GM12878 (cell line): ENCODE results near the gene SIRT3. TPM values are rescaled to one million over a fixed set of nuclear protein-coding genes. Genes with fewer than 3 reads are reported as not detected.

Experiments
- ATAC-seq: fragments of 200-7000 bp; cut with Tn5 transposase; 3 replicates; pipeline ENCODE4 v1.9.1; 2020; ENCODE audit warnings: mild to moderate bottlenecking, moderate library complexity
- BruUV-seq: library from RNA; stranded (reverse); fragments of 400-500 nt; replicated peaks from 2 replicates; lab custom pipeline; 2021; lab: Mats Ljungman, UMichigan
- CTCF ChIA-PET: fragments of 300-600 bp; sonication (Branson Sonifier 250); formaldehyde crosslinking; extraction: SDS; loops from one replicate; lab custom pipeline; 2021; ENCODE audit warnings: inconsistent platforms; lab: Yijun Ruan, JAX
- POLR2A ChIA-PET: fragments of 350-600 bp; formaldehyde crosslinking; extraction: SDS; loops from one replicate; lab custom pipeline; 2021; ENCODE audit warnings: inconsistent platforms; lab: Charles Lee
- RAD21 ChIA-PET: fragments of 300-600 bp; sonication (Branson Sonifier 250); formaldehyde crosslinking; loops from one replicate; lab custom pipeline; 2023; ENCODE audit warnings: antibody characterized with exemption; ENCODE audit not compliant: unreplicated experiment; lab: Charles Lee
- SMC1A ChIA-PET: fragments of 300-600 bp; sonication (Branson Sonifier 250); formaldehyde crosslinking; loops from one replicate; lab custom pipeline; 2023; ENCODE audit not compliant: unreplicated experiment, uncharacterized antibody; lab: Charles Lee
- DNase-seq: peaks from one replicate; pipeline ENCODE4 v3.0.0-alpha.2; 2011; ENCODE audit warnings: low read depth, low spot score
- FAIRE-seq: peaks from 3 replicates; lab custom pipeline; 2011; peaks lifted over from hg19 to GRCh38; lab: Jason Lieb, UNC
- H2AFZ ChIP-seq: 2 replicates; pipeline ENCODE4 v1.6.0; 2011; ENCODE audit warnings: low read depth, low read length, control low read depth; ENCODE audit not compliant: control insufficient read depth
- H3K27ac ChIP-seq: 2 replicates; pipeline ENCODE4 v1.5.1; 2011; ENCODE audit warnings: control low read depth; ENCODE audit not compliant: control insufficient read depth, insufficient read depth
- H3K27me3 ChIP-seq, 2 experiments: replicated peaks in 1 of 2; 2 replicates each; pipeline versions ENCODE4 v1.6.0 to v1.6.1; 2011; ENCODE audit warnings: low read length in 1 of 2; ENCODE audit not compliant: control insufficient read depth in 2 of 2, insufficient read depth in 2 of 2
- H3K36me3 ChIP-seq, 2 experiments: 2 replicates each; pipeline ENCODE4 v1.5.1; 2011; ENCODE audit warnings: low read length in 1 of 2; ENCODE audit not compliant: control insufficient read depth in 2 of 2, insufficient read depth in 2 of 2
- H3K4me1 ChIP-seq: 2 replicates; pipeline ENCODE4 v1.6.1; 2011; ENCODE audit warnings: mild to moderate bottlenecking, low read length, moderate library complexity, mixed read lengths; ENCODE audit not compliant: control insufficient read depth, insufficient read depth
- H3K4me2 ChIP-seq: 2 replicates; pipeline ENCODE4 v1.6.0; 2011; ENCODE audit warnings: control low read depth; ENCODE audit not compliant: control insufficient read depth, insufficient read depth
- H3K4me3 ChIP-seq: fragments of 200-600 bp; sonication (generic); 2 replicates; pipeline ENCODE4 v1.5.1; 2016
- H3K79me2 ChIP-seq: 2 replicates; pipeline ENCODE4 v1.6.0; 2011; ENCODE audit warnings: low read length; ENCODE audit not compliant: control insufficient read depth, insufficient read depth
- H3K9ac ChIP-seq: 2 replicates; pipeline ENCODE4 v1.8.0; 2011; ENCODE audit warnings: low read length, control low read depth, mixed read lengths; ENCODE audit not compliant: control insufficient read depth, insufficient read depth
- H3K9me3 ChIP-seq: replicated peaks from 3 replicates; pipeline ENCODE4 v1.5.1; 2011; ENCODE audit warnings: mild to moderate bottlenecking, low read length; ENCODE audit not compliant: control insufficient read depth, insufficient read depth
- H4K20me1 ChIP-seq: 2 replicates; pipeline ENCODE4 v1.6.0; 2011; ENCODE audit not compliant: control insufficient read depth, insufficient read depth
- EED ChIP-seq: sonication (generic); IDR thresholded peaks from 2 replicates; pipeline ENCODE4 v1.6.1; 2016; ENCODE audit warnings: antibody characterized with exemption, low read depth
- EP300 ChIP-seq, 2 experiments: fragments of 150-350 bp in 1 of 2; IDR thresholded peaks; 2 replicates each; pipeline ENCODE4 v1.6.1; 2011 to 2012; ENCODE audit warnings: low read depth in 2 of 2, low read length in 2 of 2, borderline replicate concordance in 1 of 2, improper control_type of control experiment in 1 of 2, inconsistent platforms in 1 of 2; ENCODE audit not compliant: control insufficient read depth in 1 of 2
- IRF4 ChIP-seq: IDR thresholded peaks from 2 replicates; pipeline ENCODE4 v1.6.1; 2011; ENCODE audit warnings: low read depth, low read length
- MXI1 ChIP-seq: fragments of 150-350 bp; IDR thresholded peaks from 2 replicates; pipeline ENCODE4 v1.6.1; 2011; ENCODE audit warnings: low read depth, mild to moderate bottlenecking, inconsistent platforms, low read length, improper control_type of control experiment
- MYB ChIP-seq: fragments of 150-350 bp; IDR thresholded peaks from 2 replicates; pipeline ENCODE4 v1.6.1; 2014; ENCODE audit warnings: mild to moderate bottlenecking, low read depth, low read length, borderline replicate concordance
- PML ChIP-seq: IDR thresholded peaks from 2 replicates; pipeline ENCODE4 v1.6.1; 2012; ENCODE audit warnings: low read length, inconsistent platforms
- SMARCA5 ChIP-seq: fragments of 450-650 bp; IDR thresholded peaks from 2 replicates; pipeline ENCODE4 v1.6.1; 2017; ENCODE audit warnings: mild to moderate bottlenecking
- YBX1 ChIP-seq: fragments of 450-650 bp; IDR thresholded peaks from 2 replicates; pipeline ENCODE4 v1.6.1; 2016; ENCODE audit warnings: antibody characterized with exemption
- WGBS: methylation state at CpG from one replicate; pipeline ENCODE4 v1.1.6; 2016; ENCODE audit warnings: low lambda C conversion rate; ENCODE audit not compliant: insufficient replicate concordance, insufficient coverage; ENCODE audit errors: missing lambda C conversion rate; 5-methylcytosine and 5-hydroxymethylcytosine counted together
- in situ Hi-C: fragments of 300-500 bp; cut with MboI; formaldehyde crosslinking; loops from 9 replicates; pipeline ENCODE4 v1.14.3; 2018; ENCODE audit warnings: mixed read lengths
- intact Hi-C: fragments of 100-400 bp; cut with micrococcal nuclease; formaldehyde crosslinking; loops from one replicate; pipeline ENCODE4 v1.14.2; 2022; ENCODE audit not compliant: unreplicated experiment
- polyA plus RNA-seq, 11 experiments: library from polyadenylated mRNA; depleted of rRNA in 4 of 11; unstranded in 6 of 11; stranded (reverse) in 5 of 11; fragments of >200 nt; fragmentation: Nextera tagmentation in 4 of 11; fragmentation: Illumina TruSeq in 1 of 11; extraction: Ambion mirVana in 4 of 11; extraction: Trizol in 1 of 11; gene quantifications; 1 replicate in 1 of 11; 2 replicates in 10 of 11; pipeline versions ENCODE4 v1.2.1 to v1.2.3, GENCODE V29; 2011 to 2016; ENCODE audit warnings: inconsistent platforms in 2 of 11, missing spikeins in 2 of 11, low read depth in 1 of 11
- total RNA-seq, 4 experiments: library from RNA; depleted of rRNA in 3 of 4; stranded (reverse); fragments of >200 nt in 3 of 4; fragmentation: Illumina TruSeq in 1 of 4; extraction: Trizol in 1 of 4; gene quantifications; 2 replicates each; pipeline versions ENCODE4 v1.2.1 to v1.2.3, GENCODE V29; 2013 to 2021
- TF ChIP-seq, protein P1 (sequence below): IDR thresholded peaks from 2 replicates; pipeline ENCODE4 v1.6.1; 2011; ENCODE audit warnings: low read depth, low read length, improper control_type of control experiment, borderline replicate concordance
- TF ChIP-seq, protein P2 (sequence below): fragments of 450-650 bp; IDR thresholded peaks from 2 replicates; pipeline ENCODE4 v1.6.1; 2016; ENCODE audit warnings: mild to moderate bottlenecking
- TF ChIP-seq, protein P3 (sequence below): fragments of 450-650 bp; IDR thresholded peaks from 2 replicates; pipeline ENCODE4 v1.6.1; 2017; ENCODE audit warnings: mild to moderate bottlenecking, moderate library complexity

SIRT3 gene
- total and polyA plus RNA-seq, 10 of the 15 experiments (the other 5 are each of a cell fraction or from before 2014, with no cell fraction given) = 0.90 to 23.2 (median 12.6) TPM

DNA sequence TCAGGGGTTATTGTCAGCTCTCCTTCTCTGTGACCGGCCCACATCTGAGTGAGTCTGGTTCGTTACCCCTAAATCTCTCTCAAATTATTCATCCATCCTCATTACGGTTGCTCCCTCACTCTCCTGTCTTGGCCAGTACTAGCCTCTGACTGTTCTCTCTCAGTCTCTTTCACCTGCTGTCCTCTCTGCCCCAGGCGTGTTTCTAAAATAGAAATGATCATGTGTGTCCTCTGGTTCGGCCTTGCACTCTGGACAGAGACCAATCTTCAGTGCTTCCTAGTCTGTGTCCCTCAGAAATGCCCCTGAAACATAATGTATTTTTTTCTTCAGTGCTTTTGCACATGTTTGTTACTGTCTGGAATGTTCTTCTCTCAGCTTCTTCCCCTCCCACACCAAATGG, 5.5 kb upstream of the SIRT3 start:
- no TSS peak for BruUV-seq
- Histone ChIP-seq H3K27me3 (no peaks in the 10 kb centered on the region), H3K36me3 (peaks cover 10 to 38% of the 10 kb centered on the region in 2 experiments), H3K4me1 (no peaks in the 10 kb centered on the region), H3K9ac (no peak overlapping the region), H3K79me2 (peaks cover 34% of the 10 kb centered on the region), H3K27ac (no peak overlapping the region), H4K20me1 (no peaks in the 10 kb centered on the region), H3K4me3 (no peak overlapping the region), H3K4me2 (no peak overlapping the region), H3K9me3 (no peaks in the 10 kb centered on the region), H2AFZ (no peak overlapping the region)
- CTCF ChIA-PET = interaction anchor here (1.7 to 1.8 kb wide), 2 partner anchors 9 to 15 kb away, joined by 5 to 9 read pairs; no protein-coding TSS in a partner anchor
- WGBS = 97% methylated on average over 5 of the region's 5 CpGs
- intact Hi-C loops (no loop called here), in situ Hi-C loops (no loop called here)
- POLR2A ChIA-PET = no interaction called here
- DNase-seq (no peak), FAIRE-seq (no peak), ATAC-seq (no peak)
- SMC1A ChIA-PET = interaction anchor here (1.8 kb wide), 1 partner anchor 9 kb away, joined by 7 read pairs; no protein-coding TSS in a partner anchor
- TF ChIP-seq SMARCA5 = no peak
- TF ChIP-seq, protein P1, sequence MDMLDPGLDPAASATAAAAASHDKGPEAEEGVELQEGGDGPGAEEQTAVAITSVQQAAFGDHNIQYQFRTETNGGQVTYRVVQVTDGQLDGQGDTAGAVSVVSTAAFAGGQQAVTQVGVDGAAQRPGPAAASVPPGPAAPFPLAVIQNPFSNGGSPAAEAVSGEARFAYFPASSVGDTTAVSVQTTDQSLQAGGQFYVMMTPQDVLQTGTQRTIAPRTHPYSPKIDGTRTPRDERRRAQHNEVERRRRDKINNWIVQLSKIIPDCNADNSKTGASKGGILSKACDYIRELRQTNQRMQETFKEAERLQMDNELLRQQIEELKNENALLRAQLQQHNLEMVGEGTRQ = no peak
- no peak for TF ChIP-seq PML
- TF ChIP-seq MXI1 = no peak
- RAD21 ChIA-PET = interaction anchor here (1.7 kb wide), 1 partner anchor 9 kb away, joined by 5 read pairs; no protein-coding TSS in a partner anchor

DNA sequence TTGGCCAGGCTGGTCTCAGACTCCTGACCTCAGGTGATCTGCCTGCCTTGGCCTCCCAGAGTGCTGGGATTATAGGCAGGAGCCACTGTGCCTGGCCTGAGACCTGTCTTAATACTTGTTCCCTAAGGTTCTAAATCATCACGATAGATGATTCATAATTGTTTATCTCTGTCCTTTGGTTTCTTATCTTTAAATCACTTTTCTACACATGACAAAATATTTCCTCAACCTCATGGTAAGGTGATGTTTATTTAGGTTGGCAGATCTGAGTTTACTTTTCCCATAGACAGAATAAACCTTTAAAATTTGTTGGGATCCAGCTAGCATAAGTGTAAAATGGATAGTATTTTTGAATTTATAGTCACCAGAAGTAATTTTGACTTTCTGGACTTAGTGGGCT, 4.2 kb upstream of the SIRT3 start:
- ChIA-PET SMC1A (interaction anchor here (3.8 kb wide), 1 partner anchor 10 kb away, joined by 38 read pairs; no protein-coding TSS in a partner anchor), POLR2A (interaction anchor here (1.9 kb wide), 1 partner anchor 33 kb away, joined by 6 read pairs; the partner anchor contains the start of genes BET1L and RIC8A), CTCF (interaction anchor here (2.8 kb wide), 1 partner anchor 10 kb away, joined by 14 read pairs; no protein-coding TSS in a partner anchor), RAD21 (no interaction called here)
- intact Hi-C loops = no loop called here
- ATAC-seq (no peak), FAIRE-seq (no peak), DNase-seq (no peak)
- Histone ChIP-seq H3K27me3 (no peaks in the 10 kb centered on the region), H2AFZ (no peak overlapping the region), H3K4me2 (no peak overlapping the region), H3K9ac (no peak overlapping the region), H3K9me3 (no peaks in the 10 kb centered on the region), H3K79me2 (peaks cover 40% of the 10 kb centered on the region), H4K20me1 (no peaks in the 10 kb centered on the region), H3K36me3 (peaks cover 6 to 28% of the 10 kb centered on the region in 2 experiments), H3K4me3 (no peak overlapping the region), H3K4me1 (no peaks in the 10 kb centered on the region), H3K27ac (no peak overlapping the region)
- no TSS peak for BruUV-seq
- WGBS = 93% methylated on average over 1 of the region's 1 CpG
- in situ Hi-C loops = no loop called here
- no peak for TF ChIP-seq EED
- TF ChIP-seq YBX1 = no peak
- TF ChIP-seq, protein P2, sequence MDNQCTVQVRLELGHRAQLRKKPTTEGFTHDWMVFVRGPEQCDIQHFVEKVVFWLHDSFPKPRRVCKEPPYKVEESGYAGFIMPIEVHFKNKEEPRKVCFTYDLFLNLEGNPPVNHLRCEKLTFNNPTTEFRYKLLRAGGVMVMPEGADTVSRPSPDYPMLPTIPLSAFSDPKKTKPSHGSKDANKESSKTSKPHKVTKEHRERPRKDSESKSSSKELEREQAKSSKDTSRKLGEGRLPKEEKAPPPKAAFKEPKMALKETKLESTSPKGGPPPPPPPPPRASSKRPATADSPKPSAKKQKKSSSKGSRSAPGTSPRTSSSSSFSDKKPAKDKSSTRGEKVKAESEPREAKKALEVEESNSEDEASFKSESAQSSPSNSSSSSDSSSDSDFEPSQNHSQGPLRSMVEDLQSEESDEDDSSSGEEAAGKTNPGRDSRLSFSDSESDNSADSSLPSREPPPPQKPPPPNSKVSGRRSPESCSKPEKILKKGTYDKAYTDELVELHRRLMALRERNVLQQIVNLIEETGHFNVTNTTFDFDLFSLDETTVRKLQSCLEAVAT = no peak
- TF ChIP-seq, protein P3, sequence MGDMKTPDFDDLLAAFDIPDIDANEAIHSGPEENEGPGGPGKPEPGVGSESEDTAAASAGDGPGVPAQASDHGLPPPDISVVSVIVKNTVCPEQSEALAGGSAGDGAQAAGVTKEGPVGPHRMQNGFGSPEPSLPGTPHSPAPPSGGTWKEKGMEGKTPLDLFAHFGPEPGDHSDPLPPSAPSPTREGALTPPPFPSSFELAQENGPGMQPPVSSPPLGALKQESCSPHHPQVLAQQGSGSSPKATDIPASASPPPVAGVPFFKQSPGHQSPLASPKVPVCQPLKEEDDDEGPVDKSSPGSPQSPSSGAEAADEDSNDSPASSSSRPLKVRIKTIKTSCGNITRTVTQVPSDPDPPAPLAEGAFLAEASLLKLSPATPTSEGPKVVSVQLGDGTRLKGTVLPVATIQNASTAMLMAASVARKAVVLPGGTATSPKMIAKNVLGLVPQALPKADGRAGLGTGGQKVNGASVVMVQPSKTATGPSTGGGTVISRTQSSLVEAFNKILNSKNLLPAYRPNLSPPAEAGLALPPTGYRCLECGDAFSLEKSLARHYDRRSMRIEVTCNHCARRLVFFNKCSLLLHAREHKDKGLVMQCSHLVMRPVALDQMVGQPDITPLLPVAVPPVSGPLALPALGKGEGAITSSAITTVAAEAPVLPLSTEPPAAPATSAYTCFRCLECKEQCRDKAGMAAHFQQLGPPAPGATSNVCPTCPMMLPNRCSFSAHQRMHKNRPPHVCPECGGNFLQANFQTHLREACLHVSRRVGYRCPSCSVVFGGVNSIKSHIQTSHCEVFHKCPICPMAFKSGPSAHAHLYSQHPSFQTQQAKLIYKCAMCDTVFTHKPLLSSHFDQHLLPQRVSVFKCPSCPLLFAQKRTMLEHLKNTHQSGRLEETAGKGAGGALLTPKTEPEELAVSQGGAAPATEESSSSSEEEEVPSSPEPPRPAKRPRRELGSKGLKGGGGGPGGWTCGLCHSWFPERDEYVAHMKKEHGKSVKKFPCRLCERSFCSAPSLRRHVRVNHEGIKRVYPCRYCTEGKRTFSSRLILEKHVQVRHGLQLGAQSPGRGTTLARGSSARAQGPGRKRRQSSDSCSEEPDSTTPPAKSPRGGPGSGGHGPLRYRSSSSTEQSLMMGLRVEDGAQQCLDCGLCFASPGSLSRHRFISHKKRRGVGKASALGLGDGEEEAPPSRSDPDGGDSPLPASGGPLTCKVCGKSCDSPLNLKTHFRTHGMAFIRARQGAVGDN = no peak
- no peak for TF ChIP-seq IRF4
- TF ChIP-seq EP300 (IDR thresholded peaks at IDR 0.05; ENCODE audit: borderline replicate concordance in 1 of 2, control insufficient read depth in 1 of 2, low read depth in 2 of 2, low read length in 2 of 2) = no peak
- TF ChIP-seq MYB = no peak
